CD4-positive, alpha-beta T cell treated with Interleukin-17A for 1 hour (primary cell): ENCODE results near the gene RAP1GAP2.
"Not testable (repeated sequence)": the region's sequence is repeated elsewhere in the genome, so short reads cannot be mapped to it uniquely, and the experiment has no call there.

Experiments
- DNase-seq: peaks from one replicate; pipeline ENCODE4 v3.0.0-alpha.2; 2020

The RAP1GAP2 gene

DNA sequence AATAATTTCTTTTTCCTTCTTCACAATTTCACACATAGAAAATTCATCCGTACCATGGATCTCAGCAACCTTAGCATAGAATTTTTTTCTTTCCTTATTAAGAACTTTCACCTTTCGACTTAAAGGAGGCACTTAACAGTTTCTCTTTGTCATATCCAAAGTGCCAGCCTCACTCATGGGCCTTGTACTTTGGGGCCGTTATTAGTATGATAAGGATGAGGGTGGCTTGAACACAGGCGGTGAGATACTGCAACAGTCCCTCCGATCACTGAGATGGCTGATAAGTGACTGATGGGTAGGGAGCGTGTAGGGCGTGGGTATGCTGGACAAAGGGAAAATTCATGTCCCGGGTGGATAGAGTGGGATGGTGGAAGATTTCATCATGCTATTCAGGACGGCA lies 181.9 kb downstream of the RAP1GAP2 start:
- DNase-seq: no peak

DNA sequence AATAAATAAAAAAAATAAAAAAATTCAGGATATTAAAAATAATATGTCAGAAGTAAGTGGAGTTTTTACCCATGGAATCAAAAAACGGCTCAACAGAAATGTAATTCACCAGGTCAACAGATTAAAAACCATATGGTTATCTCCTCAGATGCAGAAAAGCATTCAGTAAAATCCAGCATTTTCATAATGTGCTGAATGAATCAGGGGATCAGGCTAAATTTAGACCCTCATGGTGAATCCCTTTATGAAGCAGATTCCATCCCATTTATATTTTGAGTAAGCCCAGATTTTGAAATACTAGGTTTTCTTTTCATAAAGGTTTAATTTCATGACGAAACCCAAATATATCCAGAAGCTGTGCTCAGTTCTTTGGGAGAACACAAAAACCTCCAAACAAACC lies 182.8 kb downstream of the RAP1GAP2 start:
- DNase-seq: no peak

DNA sequence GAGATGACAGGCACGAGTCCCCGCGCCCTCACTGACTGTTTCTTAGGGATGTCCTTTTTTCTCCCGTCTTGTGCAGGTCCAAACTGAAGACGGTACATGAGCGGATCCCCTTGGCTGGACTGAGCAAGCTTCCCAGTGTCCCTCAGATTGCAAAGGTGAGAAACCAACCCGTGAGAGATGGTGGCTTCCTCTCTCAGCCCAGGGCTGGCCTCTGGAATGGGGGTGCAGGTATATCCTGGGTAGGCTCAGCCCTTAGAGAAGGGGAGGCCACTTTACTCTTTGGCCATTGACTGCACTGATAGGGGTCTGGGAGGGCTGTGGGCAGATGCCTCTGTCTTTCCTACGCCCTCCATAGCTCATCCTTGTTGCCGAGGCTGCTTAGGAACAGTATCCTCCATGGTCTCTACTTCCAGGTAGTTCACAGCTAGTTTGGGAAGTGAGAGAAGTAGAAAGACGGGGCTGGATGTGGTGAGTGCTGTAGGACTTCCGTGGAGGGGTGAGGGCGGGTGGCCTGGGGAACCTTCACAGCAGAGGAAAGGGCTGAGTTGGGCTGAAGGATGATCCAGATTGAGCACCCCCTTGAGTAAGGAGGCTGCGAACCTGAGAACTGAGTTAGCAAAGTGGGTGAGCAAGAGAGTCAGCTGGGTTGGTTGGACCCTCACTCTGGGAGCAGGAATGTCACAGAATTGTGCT lies 184.1 kb downstream of the RAP1GAP2 start:
- no peak for DNase-seq

DNA sequence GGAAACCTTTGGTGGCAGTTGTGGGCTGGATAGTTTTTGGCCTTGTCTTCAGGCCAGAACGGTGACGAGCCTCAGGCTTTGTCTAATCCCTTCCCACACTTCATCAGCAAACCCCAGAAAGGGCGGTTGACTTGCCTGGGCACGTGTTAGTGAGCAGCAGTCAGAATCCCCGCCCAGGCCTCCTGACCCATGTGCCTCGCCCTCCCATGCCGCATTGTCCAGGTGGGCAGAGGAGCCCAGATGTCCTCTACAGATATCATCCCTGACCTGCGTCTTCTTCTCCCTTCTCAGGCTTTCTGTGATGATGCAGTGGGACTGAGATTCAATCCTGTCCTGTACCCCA lies 184.6 kb downstream of the RAP1GAP2 start:
- DNase-seq: no peak

DNA sequence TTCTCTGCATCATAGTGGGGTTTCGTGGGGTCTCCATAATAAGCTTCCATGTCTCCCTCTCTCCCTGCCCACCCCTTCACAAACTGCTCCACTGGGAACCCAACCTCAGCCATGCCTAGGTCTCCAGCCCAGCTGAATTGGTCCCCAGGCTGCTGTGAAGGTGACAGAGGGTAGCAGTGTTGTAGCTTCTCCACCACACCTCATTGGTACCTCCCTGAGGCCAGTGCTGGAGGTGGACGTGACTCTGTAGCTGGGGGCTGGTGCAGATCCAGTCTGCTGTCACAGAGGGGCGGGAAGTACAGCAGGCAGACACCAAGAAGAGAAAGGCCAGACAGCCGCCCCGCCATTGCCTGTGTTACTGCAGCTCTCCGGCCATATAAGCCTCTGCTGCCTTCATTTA lies 185.1 kb downstream of the RAP1GAP2 start:
- DNase-seq: no peak

DNA sequence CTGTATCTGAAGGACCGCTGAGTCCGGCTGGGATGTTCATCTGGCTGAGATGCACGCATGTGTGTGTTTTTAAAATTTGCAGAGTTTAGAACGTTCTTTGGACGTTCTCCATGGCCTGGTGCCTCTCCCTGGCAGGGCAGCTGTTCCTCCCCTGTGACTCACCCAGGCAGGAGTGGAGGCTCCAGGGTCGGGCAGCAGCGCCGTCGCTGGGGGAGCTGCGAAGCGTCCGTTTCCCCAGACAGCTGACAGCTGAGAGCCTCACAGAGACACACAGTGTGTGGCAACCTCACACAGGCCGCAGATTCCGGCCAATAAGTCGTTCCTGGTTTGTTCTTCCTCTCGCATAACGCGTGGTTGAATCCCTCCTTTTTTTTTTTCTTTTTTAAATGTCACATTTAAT lies 186.6 kb downstream of the RAP1GAP2 start:
- no peak for DNase-seq

DNA sequence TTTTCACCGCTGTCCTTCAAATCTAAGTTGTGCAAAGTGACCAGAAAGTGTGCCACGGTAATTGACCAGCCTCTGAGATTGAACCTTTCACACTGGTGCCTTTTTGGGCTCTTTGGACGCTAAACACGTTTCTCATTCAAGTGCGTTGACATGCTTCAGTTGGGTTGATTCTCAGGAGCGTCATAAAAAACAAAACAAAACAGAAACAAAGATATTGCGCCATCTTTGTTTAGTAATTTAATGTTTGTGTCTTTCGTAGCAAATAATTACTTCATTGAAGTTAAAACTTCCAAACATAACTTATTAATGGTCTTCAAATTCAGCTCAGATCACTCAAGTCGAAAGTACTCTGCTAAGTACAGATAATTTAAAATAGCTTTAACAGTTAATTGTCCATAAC lies 187.0 kb downstream of the RAP1GAP2 start:
- no peak for DNase-seq

DNA sequence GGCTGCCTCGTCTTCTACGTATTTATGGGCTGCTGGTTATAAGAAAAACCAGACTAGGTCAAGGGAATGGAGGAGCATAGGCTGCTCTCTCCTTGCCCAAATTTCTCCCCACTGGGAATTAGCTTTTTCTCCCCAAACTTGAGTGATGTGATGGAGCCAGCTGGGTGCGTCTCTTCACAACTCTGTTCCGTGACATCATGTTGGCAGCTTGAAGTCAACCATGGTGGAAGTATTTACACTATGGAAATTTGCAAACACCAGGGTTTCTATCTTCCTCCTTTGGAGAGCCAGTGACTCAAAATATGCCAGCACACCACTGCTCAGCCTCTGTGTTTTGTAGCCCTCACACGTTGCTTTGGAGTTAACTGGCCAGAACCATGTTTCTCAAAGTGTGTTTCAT lies 189.1 kb downstream of the RAP1GAP2 start:
- DNase-seq: no peak

DNA sequence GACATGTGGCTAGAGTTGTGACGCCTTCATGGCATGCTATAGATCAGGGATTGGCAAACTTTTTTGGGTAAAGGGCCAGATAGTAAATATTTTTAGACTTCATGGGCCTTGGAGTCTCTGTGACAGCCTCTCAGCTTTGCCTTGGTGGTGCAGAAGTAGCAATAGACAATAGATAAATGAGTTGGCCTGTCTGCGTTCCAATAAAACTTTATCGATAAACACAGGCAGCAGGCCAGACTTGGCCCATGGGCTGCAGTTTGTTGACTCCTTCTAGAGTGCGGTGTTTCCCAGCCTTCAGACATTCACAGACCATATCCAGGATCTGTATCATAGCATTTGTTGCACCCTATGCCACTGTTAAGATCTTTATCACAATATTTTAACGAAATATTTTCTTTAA lies 190.7 kb downstream of the RAP1GAP2 start:
- no peak for DNase-seq

DNA sequence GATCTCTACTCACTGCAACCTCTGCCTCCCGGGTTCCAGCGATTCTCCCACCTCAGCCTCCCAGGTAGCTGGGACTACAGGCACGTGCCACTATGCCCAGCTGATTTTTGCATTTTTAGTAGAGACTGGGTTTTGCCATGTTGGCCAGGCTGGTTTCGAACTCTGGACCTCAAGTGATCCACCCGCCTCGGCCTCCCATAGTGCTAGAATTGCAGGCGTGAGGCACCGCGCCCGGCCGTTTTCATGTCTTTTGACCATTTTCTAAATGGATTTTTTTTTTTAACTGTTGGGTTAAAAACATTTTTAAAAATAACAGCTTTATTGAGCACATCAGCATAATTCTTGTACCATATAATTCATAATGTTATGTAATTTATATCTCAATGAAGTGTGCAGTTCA lies 193.2 kb downstream of the RAP1GAP2 start:
- DNase-seq: not testable (repeated sequence)

DNA sequence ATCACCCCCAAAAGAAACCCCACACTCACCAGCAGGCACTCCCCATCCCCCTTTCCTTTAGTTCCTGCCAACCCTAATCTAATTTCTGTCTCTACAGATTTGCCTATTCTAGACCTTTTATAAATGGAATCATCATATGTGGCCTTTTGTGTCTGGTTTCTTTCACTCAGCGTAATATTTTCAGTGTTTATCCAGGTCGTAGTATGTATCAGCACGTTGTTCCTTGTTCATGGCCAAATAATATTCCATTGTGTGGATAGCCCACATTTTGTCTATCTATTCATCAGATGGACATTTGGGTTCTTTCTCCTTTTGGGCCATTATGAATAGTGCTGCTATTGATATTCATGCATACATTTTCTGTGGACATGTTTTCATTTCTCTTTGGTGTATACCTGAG lies 193.6 kb downstream of the RAP1GAP2 start:
- DNase-seq: no peak

DNA sequence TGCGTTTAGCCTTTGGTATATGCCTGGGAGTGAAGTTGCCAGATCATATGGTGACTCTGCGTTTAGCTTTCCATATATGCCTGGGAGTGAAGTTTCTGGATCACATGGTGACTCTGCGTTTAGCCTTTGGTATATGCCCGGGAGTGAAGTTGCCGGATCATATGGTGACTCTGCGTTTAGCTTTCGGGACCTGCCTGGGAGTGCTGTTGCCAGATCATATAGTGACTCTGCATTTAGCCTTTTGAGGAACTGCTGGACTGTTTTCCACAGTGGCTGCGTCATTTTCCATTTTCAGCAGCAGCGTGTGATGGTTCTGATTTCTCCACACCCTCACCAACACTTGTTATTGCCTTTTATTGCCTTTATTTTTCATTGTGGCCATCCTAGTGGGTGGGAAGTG lies 194.2 kb downstream of the RAP1GAP2 start:
- no peak for DNase-seq

DNA sequence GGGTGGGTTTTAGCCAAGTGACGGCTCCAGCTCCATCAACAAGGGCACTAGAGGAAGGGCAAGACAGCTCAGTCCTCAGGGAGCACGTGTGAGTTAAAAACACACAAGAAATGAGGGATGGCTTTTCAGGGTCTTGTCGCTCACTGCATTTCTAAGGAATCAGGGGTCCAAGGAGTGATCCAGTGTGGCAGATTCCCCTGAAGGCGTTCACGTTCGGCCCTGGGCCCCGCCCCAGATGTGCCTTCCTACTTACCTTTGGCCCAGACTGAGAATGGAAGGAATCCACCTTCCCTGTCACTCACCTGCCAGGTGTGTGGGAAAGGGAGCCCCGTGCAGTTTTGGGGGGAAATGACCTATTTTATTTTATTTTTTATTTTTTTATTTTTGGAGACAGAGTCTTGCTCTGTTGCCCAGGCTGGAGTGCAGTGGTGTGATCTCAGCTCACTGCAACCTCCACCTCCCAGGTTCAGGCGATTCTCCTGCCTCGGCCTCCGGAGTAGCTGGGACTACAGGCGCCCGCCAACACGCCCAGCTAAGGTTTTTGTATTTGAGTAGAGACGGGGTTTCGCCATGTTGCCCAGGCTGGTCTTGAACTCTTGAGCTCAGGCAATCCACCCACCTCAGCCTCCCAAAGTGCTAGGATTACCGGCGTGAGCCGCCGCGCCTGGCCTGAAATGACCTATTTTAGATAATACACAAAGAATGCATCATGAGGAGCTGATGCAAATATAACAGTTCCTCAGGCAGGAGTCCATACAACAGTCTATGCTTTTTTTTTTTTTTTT lies 195.3 kb downstream of the RAP1GAP2 start:
- not testable (repeated sequence) for DNase-seq

DNA sequence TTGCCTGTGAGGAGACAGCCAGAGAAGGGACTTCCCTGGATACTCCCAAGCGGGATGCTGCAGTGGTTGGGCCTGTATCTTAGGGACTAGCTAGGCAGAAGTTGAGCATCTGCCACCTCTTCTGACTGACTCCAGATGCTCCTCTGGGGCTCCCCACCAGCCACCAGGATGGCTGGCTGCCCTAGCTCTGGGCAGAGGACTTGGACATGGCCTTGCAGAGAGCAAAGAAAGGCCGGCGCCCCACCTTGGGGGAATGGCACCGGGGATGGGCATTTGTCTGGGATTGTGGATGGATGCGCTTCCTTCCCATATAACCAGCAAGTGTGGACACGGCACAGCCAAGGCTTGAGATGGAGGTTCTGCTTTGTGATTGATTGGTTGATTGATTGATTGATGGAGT lies 198.2 kb downstream of the RAP1GAP2 start:
- DNase-seq: no peak

DNA sequence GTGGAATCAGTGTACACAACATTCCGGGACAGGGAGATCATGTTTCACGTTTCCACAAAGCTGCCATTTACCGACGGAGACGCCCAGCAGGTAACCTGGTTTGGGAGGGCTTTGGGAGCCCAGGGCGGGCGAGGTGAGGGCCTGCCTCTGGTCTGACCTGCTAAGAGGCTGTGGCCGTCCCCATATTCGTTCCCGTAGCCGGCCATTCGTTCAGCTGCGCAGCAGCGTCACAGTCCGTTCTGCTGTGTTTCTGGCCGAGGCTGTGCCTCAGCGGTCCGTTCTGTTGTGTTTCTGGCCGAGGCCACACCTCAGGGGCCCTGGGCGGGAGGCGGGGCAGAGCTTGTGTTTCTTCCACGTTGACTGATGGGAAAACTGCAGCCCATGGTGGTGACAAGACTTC lies 199.1 kb downstream of the RAP1GAP2 start:
- no peak for DNase-seq

DNA sequence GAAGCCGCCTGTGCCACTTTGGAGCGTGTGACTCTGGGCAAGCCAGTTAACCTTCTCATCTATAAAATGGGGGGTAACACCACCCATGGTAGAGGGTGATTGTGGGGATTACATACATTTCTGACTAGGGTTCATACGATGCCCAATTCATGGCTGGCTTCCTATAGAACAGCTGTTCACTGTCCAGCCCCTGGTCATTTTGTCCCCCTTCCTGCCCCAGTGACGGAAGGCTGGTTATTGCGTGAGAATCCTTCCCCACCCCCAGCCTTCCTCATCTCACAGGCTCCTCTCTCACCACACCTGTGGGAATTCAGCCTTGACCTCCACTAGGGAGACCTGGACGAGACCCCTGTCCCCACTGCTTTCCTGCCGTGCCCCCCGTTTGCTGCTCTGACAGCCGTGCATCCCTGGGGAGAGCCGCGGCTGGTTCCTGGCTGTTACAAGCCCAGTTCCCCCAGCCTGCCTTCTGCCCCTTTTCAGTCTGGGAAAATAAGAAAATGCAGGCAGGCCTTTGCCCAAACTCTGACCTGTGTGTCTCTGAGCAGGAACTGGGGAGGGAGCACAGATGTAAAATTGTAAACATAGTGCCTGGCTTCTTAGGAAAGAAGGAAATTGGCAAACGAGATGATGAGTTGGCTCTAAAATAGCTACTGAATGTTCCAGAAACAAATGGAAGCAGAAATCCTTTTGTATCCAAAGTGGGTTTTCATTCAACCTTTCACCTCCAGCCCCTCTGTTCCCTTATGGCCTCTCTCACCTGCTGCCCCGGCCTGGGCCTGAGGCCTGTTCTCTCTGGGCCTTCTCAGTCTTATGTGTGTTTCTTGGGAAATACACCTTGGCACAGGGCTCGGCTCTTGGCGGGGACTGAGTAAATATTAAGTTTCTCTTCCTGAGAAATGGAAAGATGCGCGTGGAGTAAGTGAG lies 199.9 kb downstream of the RAP1GAP2 start:
- no peak for DNase-seq

DNA sequence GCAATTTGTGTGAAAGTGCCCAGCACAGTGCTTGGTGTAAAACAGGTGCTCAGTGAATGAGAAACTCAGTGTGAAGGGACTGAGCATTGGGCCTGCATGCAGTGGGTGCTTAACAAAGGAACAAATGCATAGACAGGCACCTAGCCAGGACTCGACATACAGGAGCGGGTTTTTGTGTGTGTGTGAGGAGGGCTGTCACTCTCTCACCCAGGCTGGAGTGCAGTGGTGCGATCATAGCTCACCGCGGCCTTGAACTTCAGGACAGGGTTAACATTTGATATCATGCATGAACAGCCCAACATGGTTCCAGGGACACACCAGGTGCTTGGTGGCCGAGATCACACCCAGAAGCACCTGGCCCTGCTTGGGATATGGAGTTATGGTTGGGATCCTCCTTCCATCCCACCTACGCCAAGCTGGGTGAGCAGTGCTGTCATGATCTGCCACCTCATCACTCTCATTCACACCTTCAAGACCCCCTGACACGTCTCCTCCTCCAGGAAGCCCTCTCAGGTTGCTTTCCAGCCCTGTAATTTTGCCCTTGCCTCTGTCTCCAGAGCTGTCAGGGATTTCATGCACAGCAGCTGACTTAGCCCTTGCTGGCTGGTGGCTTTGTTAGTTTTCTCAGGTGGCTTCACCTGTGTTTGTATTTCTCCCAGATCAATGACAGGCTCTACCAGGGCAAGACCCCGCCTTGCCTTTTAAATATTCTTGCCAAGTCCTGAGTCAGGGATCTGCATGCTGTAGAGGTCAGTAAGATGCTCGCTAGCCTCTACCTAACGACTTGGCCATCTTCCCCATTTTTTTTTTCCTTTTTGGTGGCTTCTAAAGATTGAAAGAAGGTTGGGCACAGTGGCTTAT lies 200.8 kb downstream of the RAP1GAP2 start:
- no peak for DNase-seq

DNA sequence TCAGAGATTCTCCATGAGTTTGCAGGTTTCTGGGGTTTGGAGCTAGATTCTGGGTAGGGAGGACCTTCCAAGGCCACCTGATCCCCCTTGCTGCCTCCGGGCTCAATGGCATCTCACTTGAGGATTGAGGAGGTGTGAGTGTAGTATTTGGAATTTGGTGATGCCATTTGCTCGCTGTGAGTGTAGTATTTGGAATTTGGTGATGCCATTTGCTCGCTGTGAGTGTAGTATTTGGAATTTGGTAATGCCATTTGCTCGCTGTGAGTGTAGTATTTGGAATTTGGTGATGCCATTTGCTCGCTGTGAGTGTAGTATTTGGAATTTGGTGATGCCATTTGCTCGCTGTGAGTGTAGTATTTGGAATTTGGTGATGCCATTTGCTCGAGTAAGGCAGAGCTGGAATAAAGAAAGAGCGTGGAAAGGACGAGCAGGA lies 202.2 kb downstream of the RAP1GAP2 start:
- DNase-seq: not testable (repeated sequence)

DNA sequence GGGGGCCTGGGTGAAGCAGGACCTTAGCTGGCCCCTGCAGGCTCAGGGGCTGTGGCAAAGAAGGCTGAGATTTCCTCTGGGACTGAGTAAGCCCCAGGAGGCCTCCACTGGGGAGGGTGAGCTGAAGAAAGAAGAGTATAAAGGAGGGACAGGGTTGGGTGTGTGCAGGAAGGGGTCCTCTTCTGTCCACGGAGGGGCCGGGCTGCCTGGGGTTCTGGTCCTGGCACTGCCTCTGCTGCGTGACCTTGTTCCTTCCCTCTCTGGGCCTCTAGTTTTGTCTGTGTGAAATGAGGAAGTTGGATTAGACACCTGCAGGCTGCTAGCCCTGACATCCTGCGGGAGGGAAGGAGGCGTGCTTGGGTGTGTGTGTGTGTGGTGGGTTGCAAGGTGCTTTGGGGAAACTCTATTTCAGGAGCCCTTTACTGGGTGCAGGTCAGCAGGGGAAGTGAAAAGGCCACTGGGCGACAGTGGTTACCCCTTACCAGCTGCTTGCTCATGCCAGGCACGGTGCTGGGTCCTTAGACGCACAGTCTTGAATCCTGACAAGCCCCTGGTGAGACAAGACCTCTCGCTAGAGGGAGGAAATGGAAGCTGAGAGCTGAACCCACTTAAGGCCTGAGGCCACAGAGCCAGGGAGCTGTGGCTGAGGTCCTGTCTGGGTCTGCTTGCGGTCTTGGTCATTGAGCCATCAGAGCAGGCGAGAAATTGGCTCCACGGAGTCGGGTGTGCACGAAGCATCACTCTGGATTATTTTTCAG lies 206.5 kb downstream of the RAP1GAP2 start:
- DNase-seq: peak; percentile 5

DNA sequence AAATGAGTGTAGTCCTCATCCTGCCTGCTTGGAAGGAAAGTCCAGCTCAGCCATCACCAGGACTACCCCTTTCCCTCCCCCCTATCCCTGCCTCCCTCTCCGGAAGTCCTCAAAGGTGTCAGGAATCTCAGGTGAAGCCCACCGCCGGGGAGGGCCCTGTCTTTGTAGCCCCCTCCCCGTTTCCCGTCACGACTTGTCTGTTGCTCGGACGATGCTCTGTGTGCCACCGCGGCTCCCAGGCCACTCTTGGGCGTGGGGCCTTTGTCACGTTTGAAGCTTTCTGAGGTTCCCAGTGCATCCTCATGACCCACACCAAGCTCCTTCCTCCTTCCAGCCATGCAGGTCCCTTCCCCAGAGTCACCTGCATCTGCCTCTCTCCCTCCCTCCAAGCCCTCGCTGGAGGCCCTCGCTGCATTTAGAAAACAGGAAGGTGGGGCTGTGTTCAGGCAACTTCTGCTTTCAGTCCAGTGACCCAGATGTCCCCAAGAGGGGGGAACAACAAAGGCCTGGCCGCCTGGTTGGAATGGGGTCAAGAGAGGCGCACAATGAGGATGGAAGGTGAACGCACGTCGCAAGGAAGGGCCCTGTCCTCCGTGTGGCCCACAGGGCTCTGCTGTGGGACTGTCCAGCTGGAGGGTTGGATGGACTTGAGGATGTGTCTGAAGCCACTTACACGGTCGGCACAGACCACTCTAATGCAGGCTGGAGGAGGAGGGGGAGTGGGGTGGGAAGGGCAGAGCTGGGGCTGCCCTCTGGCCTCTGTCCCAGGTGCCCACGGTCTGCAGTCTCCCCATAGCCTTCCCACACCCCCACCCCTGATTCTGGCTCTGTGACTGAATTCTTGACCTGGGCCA lies 207.3 kb downstream of the RAP1GAP2 start:
- DNase-seq: peak; percentile 7
